ENCODE measurements around the gene NAT8L.

GRCh38 chr4:2105559-2105958 lies 46.4 kb downstream of the NAT8L start:
- TF ChIP-seq EZH2 (conservative IDR thresholded peaks at IDR 0.05; ENCODE audit: low read depth, low read length) (no peak), ZNF879 (CRISPR knock-in tag; IDR thresholded peaks at IDR 0.05) (no peak), MATR3 (CRISPR knock-in tag; IDR thresholded peaks at IDR 0.05) (no peak), THYN1 (CRISPR knock-in tag; IDR thresholded peaks at IDR 0.05; ENCODE audit: borderline replicate concordance, low read depth) (no peak), GATA4 (IDR thresholded peaks at IDR 0.05; ENCODE audit: borderline replicate concordance, low read depth) (no peak), RNF219 (CRISPR knock-in tag; IDR thresholded peaks at IDR 0.05) (no peak), POLR2AphosphoS5 (IDR thresholded peaks at IDR 0.05; ENCODE audit: low read depth, low read length) (no peak), CTCF (CRISPR knock-in tag; IDR thresholded peaks at IDR 0.05) (no peak)
